Ureter (tissue), 1 donor: ENCODE data around the gene NPIPB2. TPM values are rescaled to one million over a fixed set of nuclear protein-coding genes. Genes with fewer than 3 reads are reported as not detected.
A peak's percentile ranks its signal among the peaks of the same experiment; 100 is the strongest.
"Not testable (repeated sequence)": the region's sequence is repeated elsewhere in the genome, so short reads cannot be mapped to it uniquely, and the experiment has no call there.

Experiments used
- DNase-seq: peaks from one replicate; pipeline ENCODE4 v3.0.0-alpha.2; 2020; ENCODE audit warnings: low spot score
- total RNA-seq: library from RNA; stranded (reverse); gene quantifications from one replicate; pipeline ENCODE4 v1.2.4, GENCODE V29; 2023
- donor health status: DM: yes; HTN: yes; CAD: no.

Gene NPIPB2
- total RNA-seq, 1 donor from 2014 or later, result 32.2 TPM

- not testable (repeated sequence) for DNase-seq
Measured at GRCh38 chr16:11962457-11962856, 20.6 kb upstream of the NPIPB2 start.

- no peak for DNase-seq
Measured at GRCh38 chr16:11957591-11958395, 15.9 kb upstream of the NPIPB2 start.

GRCh38 chr16:11956558-11956957, 14.7 kb upstream of the NPIPB2 start:
- no peak for DNase-seq

- DNase-seq, result no peak
Measured at GRCh38 chr16:11955713-11956123, 13.9 kb upstream of the NPIPB2 start.

- DNase-seq, result not testable (repeated sequence)
Measured at GRCh38 chr16:11953576-11953975, 11.7 kb upstream of the NPIPB2 start.

GRCh38 chr16:11950388-11950787, 8.5 kb upstream of the NPIPB2 start:
- no peak for DNase-seq

GRCh38 chr16:11949527-11949926, 7.7 kb upstream of the NPIPB2 start:
- no peak for DNase-seq

- DNase-seq, result no peak
Measured at GRCh38 chr16:11948819-11949218, 7.0 kb upstream of the NPIPB2 start.

- no peak for DNase-seq
Measured at GRCh38 chr16:11946433-11946832, 4.6 kb upstream of the NPIPB2 start.

- not testable (repeated sequence) for DNase-seq
Measured at GRCh38 chr16:11927350-11927749, 14.5 kb downstream of the NPIPB2 start.

GRCh38 chr16:11924046-11924445, 17.8 kb downstream of the NPIPB2 start:
- not testable (repeated sequence) for DNase-seq

GRCh38 chr16:11916524-11917285, 25.1 kb downstream of the NPIPB2 start:
- peak; percentile 58 for DNase-seq

GRCh38 chr16:11915644-11916523, 26.0 kb downstream of the NPIPB2 start, which contains the start of gene GSPT1:
Gene GSPT1, minus strand, starts transcription at chr16:11915956. Its CDS starts 236 bp downstream, at chr16:11915720.
- peak; percentile 99 for DNase-seq

- DNase-seq, result no peak
Measured at GRCh38 chr16:11915114-11915643, 26.7 kb downstream of the NPIPB2 start.

GRCh38 chr16:11914210-11915113, 27.4 kb downstream of the NPIPB2 start:
- DNase-seq, result no peak

GRCh38 chr16:11913425-11914079, 28.3 kb downstream of the NPIPB2 start:
- DNase-seq, result no peak

GRCh38 chr16:11909653-11910545, 31.9 kb downstream of the NPIPB2 start:
- DNase-seq, result no peak

GRCh38 chr16:11907160-11907970, 34.5 kb downstream of the NPIPB2 start:
- DNase-seq, result no peak
